Right ventricle myocardium inferior (tissue), 1 donor: Measurements from ENCODE around the gene NDUFB5. TPM values are rescaled to one million over a fixed set of nuclear protein-coding genes. Genes with fewer than 3 reads are reported as not detected.

Experiments used
- ATAC-seq: fragments of 200-7000 bp; cut with Tn5 transposase; one replicate; pipeline ENCODE4 v1.9.1; 2020; ENCODE audit warnings: mild to moderate bottlenecking, moderate library complexity
- DNase-seq: peaks from one replicate; pipeline ENCODE4 v3.0.0; 2021; ENCODE audit errors: missing footprints
- intact Hi-C: fragments of 100-400 bp; cut with DNase I; formaldehyde crosslinking; loops from one replicate; pipeline ENCODE4 v1.11.0; 2022
- long read RNA-seq: library from polyadenylated mRNA; unstranded; transcript quantifications from one replicate; pipeline ENCODE4 v2.0.0, GENCODE V29; 2021
- total RNA-seq: library from RNA; stranded (reverse); fragmentation: NEBNext Ultra II Directional; extraction: Animal tissue kit (Norgen Biotek cat#: 25700); gene quantifications from one replicate; pipeline ENCODE4 v1.2.1, GENCODE V29; 2021
- donor health status: DM: no; HTN: yes; CAD: no; lungs with severe emphysema.

The NDUFB5 gene
- total RNA-seq: 365 TPM
- long read RNA-seq, transcript NDUFB5-201 (6 exons, 1,141 nt): major isoform, 55 of 59 reads
- long read RNA-seq, partial matches to known transcripts: 3 of 59 reads
- long read RNA-seq, other reads (novel, unspliced or antisense): 1 of 59 reads

GRCh38 chr3:179604321-179605078 is at the start of gene NDUFB5, which contains the start of gene MRPL47:
Gene NDUFB5 (plus strand): TSS chr3:179604794. CDS start chr3:179604816, 22 bp downstream.
Gene MRPL47 (minus strand): TSS chr3:179604638. CDS start chr3:179604624, 14 bp downstream.
- peak; percentile 100 for ATAC-seq
- intact Hi-C loops: loop anchor here (2.0 to 5.0 kb wide), 2 partner anchors 42 to 48 kb away; partner anchors contain the start of genes ACTL6A and USP13
- DNase-seq: peak; percentile 98

GRCh38 chr3:179558742-179559364 is 45.7 kb upstream of the NDUFB5 start:
- intact Hi-C loops: loop anchor here (1.0 to 10.0 kb wide), 2 partner anchors 138 to 544 kb away; no protein-coding TSS in a partner anchor
- no peak for DNase-seq
- ATAC-seq: no peak

GRCh38 chr3:179560791-179561190 is 43.8 kb upstream of the NDUFB5 start:
- intact Hi-C loops: loop anchor here (5.0 kb wide), 1 partner anchor 42 kb away; the partner anchor contains the start of genes MRPL47 and NDUFB5
- DNase-seq (no peak), ATAC-seq (no peak)

- intact Hi-C loops: loop anchor here (1.0 to 5.0 kb wide), 3 partner anchors 40 to 416 kb away; partner anchors contain the start of genes MRPL47, NDUFB5 and ZNF639
- ATAC-seq (peak; percentile 99), DNase-seq (peak; percentile 100)
Observed at GRCh38 chr3:179562591-179563270, 41.9 kb upstream of the NDUFB5 start, which contains the start of gene ACTL6A. Gene ACTL6A (plus strand): TSS chr3:179562926. CDS start chr3:179563093, 167 bp downstream.

GRCh38 chr3:179563271-179563783 is 41.3 kb upstream of the NDUFB5 start:
- DNase-seq (peak; percentile 83), ATAC-seq (peak; percentile 62)
- intact Hi-C loops: loop anchor here (2.0 to 5.0 kb wide), 2 partner anchors 39 to 417 kb away; partner anchors contain the start of genes MRPL47 and NDUFB5

GRCh38 chr3:179565496-179565895 is 39.1 kb upstream of the NDUFB5 start:
- ATAC-seq (no peak), DNase-seq (no peak)
- intact Hi-C loops: no loop called here

GRCh38 chr3:179580992-179581391 is 23.6 kb upstream of the NDUFB5 start:
- DNase-seq (no peak), ATAC-seq (no peak)
- intact Hi-C loops: no loop called here

GRCh38 chr3:179589143-179589542 is 15.5 kb upstream of the NDUFB5 start:
- DNase-seq (no peak), ATAC-seq (no peak)
- intact Hi-C loops: no loop called here

GRCh38 chr3:179590669-179591068 is 13.9 kb upstream of the NDUFB5 start:
- no peak for DNase-seq
- ATAC-seq: no peak
- intact Hi-C loops: no loop called here

- no peak for DNase-seq
- ATAC-seq: no peak
- intact Hi-C loops: no loop called here
Observed at GRCh38 chr3:179591313-179591712, 13.3 kb upstream of the NDUFB5 start.

- DNase-seq (no peak), ATAC-seq (no peak)
- intact Hi-C loops: no loop called here
Observed at GRCh38 chr3:179599531-179599930, 5.1 kb upstream of the NDUFB5 start.

- no peak for ATAC-seq
- intact Hi-C loops: loop anchor here (5.0 kb wide), 1 partner anchor 41 kb away; the partner anchor contains the start of gene ACTL6A
- DNase-seq: no peak
Observed at GRCh38 chr3:179603321-179603720, 1.3 kb upstream of the NDUFB5 start.

GRCh38 chr3:179603831-179604230 is 763 bp upstream of the NDUFB5 start:
- intact Hi-C loops: loop anchor here (2.0 to 5.0 kb wide), 2 partner anchors 42 to 49 kb away; partner anchors contain the start of genes ACTL6A and USP13
- DNase-seq (no peak), ATAC-seq (no peak)

- intact Hi-C loops: no loop called here
- DNase-seq (no peak), ATAC-seq (no peak)
Observed at GRCh38 chr3:179606534-179607085, 2.0 kb downstream of the NDUFB5 start.

- intact Hi-C loops: no loop called here
- no peak for DNase-seq
- ATAC-seq: no peak
Observed at GRCh38 chr3:179608931-179609720, 4.5 kb downstream of the NDUFB5 start.

- intact Hi-C loops: no loop called here
- DNase-seq (no peak), ATAC-seq (no peak)
Observed at GRCh38 chr3:179610066-179610465, 5.5 kb downstream of the NDUFB5 start.

GRCh38 chr3:179613807-179614206 is 9.2 kb downstream of the NDUFB5 start:
- intact Hi-C loops: no loop called here
- DNase-seq (no peak), ATAC-seq (no peak)
